Measurements from ENCODE around the gene STARD13.

Gene STARD13

GRCh38 chr13:33152389-33152788 lies 133.2 kb downstream of the STARD13 start:
- no peak for DNase-seq (ENCODE audit: low read depth in 2 of 3, low spot score in 2 of 3)

DNA sequence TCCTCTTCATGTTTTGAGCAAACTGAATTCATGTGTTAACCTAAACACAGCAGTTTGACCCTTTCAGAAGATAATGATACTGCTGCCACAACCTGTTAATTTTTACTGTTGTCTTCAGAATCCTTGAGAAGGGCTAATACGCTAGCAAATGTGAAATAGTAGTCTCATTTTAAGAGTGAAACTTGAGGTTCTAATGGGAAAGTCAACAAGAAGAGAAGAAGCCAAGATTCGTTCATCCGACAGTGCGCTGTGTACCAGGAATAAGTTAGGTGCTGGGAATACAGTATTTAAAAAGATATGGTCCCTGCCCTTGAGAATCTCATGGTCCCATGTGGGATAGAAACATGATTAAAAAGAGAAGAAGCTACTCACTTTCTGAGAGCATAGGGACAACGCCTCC lies 134.9 kb downstream of the STARD13 start:
- DNase-seq (ENCODE audit: low read depth in 2 of 3, low spot score in 2 of 3), result no peak

DNA sequence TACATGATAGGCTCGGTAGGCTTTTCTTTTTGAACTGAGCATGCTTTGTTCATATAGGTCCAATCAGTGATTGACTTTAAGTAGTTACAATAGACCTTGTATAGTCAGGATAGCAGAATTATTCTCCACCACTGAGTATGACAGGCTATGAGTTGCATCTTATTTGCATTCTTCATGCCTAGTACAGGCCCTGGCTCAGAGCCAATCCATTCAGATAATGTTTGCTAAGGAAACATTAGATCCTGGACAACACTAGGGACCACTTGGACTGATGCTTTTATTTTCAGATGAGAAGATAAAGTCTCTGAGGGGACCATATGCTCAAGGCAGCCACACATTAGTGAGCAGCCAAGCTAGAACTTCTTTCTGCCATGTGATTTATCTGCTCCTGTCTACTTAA lies 135.4 kb downstream of the STARD13 start:
- DNase-seq (ENCODE audit: low read depth in 2 of 3, low spot score in 2 of 3), result no peak

GRCh38 chr13:33147832-33148231 lies 137.7 kb downstream of the STARD13 start:
- DNase-seq (ENCODE audit: low read depth in 2 of 3, low spot score in 2 of 3), result no peak

GRCh38 chr13:33146843-33147611 lies 138.5 kb downstream of the STARD13 start:
- DNase-seq (ENCODE audit: low read depth in 2 of 3, low spot score in 2 of 3), result no peak

DNA sequence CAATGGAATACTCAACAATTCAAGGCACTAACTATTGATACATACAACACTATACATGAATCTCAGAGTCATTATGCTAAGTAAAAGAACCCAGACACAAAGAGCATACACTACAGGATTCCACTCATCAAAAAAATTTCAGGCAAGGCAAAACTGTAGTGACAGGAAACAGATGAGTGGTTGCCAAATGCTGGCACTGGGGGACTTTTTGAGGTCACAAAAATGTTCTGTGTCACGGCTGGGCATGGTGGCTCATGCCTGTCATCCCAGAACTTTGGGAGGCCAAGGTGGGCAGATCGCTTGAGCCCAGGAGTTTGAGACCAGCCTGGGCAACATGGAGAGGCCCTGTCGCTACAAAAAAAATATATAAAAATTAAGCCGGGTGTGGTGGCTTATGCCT lies 139.9 kb downstream of the STARD13 start:
- no peak for DNase-seq (ENCODE audit: low read depth in 2 of 3, low spot score in 2 of 3)

DNA sequence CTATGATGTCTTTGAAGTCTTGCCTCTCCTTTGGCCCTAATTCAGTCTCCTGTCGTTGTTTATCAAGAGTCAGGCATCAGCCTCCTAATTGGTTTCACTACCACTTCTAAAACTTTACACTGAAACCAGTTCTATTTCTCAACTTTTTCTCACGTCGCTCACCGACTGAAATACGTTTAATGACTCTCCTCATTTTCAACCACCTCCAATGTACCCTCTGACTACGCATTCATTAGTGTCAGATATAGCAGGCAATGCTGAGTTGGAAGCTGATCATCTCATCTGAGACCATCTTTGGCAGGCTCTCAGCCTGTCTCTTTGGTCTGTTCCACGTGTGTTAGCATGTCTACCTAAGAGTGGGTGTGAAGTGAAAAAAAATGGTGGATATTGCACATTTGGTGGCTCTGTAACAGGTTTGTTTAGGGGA lies 141.2 kb downstream of the STARD13 start:
- DNase-seq (ENCODE audit: low read depth in 2 of 3, low spot score in 2 of 3), result no peak

GRCh38 chr13:33139780-33140535 lies 145.6 kb downstream of the STARD13 start:
- DNase-seq (ENCODE audit: low read depth in 2 of 3, low spot score in 2 of 3), result no peak

DNA sequence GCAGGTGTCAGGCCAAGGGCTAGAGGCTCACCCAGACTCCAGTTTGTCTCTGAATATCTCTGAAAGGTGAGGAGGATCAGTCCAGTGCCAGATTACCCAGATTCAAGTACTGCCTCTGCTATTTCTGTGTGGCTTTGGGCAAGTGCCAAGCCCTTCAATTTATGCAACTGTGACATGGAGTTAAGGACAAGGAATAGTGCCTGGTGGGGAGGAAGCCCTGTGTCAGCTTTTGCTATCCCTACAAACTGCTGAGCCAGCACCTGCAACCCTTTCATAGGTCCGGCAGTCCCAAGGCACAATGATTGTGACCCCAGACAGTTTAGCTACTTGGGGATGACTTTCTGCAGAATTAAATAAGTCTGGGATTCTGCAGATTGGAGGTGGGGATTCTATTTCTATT lies 146.4 kb downstream of the STARD13 start:
- no peak for DNase-seq (ENCODE audit: low read depth in 2 of 3, low spot score in 2 of 3)

- no peak for DNase-seq (ENCODE audit: low read depth in 2 of 3, low spot score in 2 of 3)
Observed at GRCh38 chr13:33138441-33138840, 147.1 kb downstream of the STARD13 start.

GRCh38 chr13:33137721-33138120 lies 147.8 kb downstream of the STARD13 start:
- no peak for DNase-seq (ENCODE audit: low read depth in 2 of 3, low spot score in 2 of 3)

DNA sequence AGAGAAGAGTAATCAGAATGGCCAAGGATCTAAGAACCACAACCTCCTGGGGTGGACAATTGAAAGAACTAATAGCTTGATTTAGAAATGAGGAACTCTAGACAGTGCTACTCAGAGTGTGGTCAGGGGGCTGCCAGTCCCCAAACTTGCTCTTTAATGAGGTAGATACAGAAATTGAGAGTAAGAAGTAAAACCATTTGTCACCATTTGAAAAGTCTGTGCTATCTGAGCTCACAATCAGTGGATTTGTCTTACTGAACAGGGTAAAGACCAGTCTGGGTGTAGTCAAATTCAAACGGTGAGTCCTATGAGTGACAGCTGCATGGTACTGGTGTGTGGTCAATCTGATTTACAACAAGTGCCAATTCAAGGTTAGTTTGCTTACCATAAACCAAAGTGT lies 150.5 kb downstream of the STARD13 start:
- no peak for DNase-seq (ENCODE audit: low read depth in 2 of 3, low spot score in 2 of 3)

- no peak for DNase-seq (ENCODE audit: low read depth in 2 of 3, low spot score in 2 of 3)
Observed at GRCh38 chr13:33134213-33134612, 151.3 kb downstream of the STARD13 start.

DNA sequence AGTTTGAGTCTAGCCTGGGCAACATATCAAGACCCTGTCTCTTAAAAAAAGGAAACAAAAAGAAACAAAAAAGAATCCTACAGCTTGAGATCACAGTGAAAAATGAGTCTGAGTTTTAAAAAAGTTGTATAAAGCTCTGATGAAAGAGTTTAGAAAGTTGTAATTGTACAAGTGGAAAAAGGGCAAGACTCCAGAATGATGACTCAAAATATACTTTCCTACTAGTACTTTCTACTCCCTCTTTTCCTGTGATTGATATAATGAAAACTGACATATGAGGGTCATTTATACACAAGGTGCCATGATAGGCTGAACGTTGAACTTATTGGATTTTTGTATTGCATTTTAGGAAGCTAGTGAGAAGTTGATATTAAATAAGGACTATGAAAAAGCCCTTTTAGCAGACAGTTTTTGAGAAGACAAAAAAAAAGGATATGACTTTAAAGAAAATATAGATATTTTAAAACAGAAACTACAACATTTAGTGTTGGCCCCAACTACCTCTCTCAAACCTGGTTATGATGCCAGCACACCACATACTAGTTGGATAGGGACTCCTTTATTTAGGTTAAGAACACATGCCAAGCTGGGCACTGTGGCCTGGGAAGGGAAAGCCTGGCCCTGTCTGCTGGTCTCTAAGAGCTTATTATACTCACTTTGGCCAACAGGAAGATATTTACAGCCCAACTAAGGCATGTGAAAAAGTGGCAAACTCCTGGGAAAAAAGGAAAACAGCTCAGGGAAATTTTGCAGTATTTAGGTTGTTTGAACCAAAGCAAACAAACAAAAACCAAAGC lies 152.7 kb downstream of the STARD13 start:
- DNase-seq (ENCODE audit: low read depth in 2 of 3, low spot score in 2 of 3), result no peak

GRCh38 chr13:33129886-33130285 lies 155.7 kb downstream of the STARD13 start:
- DNase-seq (ENCODE audit: low read depth in 2 of 3, low spot score in 2 of 3), result no peak

- no peak for DNase-seq (ENCODE audit: low read depth in 2 of 3, low spot score in 2 of 3)
Observed at GRCh38 chr13:33129094-33129832, 156.3 kb downstream of the STARD13 start.

- DNase-seq (ENCODE audit: low read depth in 2 of 3, low spot score in 2 of 3), result no peak
Observed at GRCh38 chr13:33128134-33128533, 157.4 kb downstream of the STARD13 start.

DNA sequence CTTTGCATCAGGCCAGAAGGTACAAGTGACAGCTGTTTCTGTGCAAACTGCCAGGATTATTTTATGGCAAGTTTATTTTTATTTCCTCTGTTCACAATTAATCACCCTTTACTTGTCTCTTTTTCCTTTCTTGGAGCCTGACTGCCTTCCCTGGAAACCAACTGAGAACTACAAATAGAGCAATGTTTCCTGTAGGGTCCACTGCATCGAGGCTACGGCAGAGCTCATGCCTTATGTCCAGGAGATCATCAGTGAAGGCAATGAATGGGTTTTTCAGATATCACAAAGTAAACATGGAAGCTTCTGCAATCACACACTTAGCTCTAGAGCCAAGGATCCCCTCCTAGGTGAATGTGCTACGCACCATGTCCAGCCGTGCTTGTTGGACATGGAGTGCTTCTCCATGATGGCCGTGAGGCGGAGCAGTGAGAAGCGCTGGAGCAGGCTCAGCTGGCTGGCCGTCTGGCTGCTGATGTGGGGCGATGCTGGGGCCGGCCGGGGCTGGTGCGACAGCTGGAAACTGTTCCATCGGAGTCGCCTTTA lies 158.5 kb downstream of the STARD13 start:
- DNase-seq (ENCODE audit: low read depth in 2 of 3, low spot score in 2 of 3), result no peak

GRCh38 chr13:33125821-33126570 lies 159.6 kb downstream of the STARD13 start:
- no peak for DNase-seq (ENCODE audit: low read depth in 2 of 3, low spot score in 2 of 3)

All from activated CD8-positive, alpha-beta memory T cell treated with anti-CD3 and anti-CD28 coated beads for 48 hours (primary cell).